SU-DHL-6 (cell line): ENCODE results near the gene KRT36.

Experiments used
- CTCF ChIP-seq: fragments of 200-600 bp; sonication (generic); IDR thresholded peaks from one replicate; pipeline ENCODE4 v1.5.1; 2017; ENCODE audit warnings: antibody characterized with exemption, mild to moderate bottlenecking, low read length, moderate library complexity; ENCODE audit not compliant: insufficient read depth, poor library complexity, severe bottlenecking
- EZH2phosphoT487 ChIP-seq: fragments of 200-600 bp; sonication (generic), shearing (Covaris generic); conservative IDR thresholded peaks from 2 replicates; pipeline ENCODE4 v1.6.1; 2018; ENCODE audit warnings: mild to moderate bottlenecking, antibody characterized with exemption, low read length, moderate library complexity, mixed read lengths

GRCh38 chr17:41467561-41467960 lies 22.1 kb downstream of the KRT36 start:
- TF ChIP-seq CTCF (no peak), EZH2phosphoT487 (no peak)
